Measurements from ENCODE around the gene CDH4. TPM values are rescaled to one million over a fixed set of nuclear protein-coding genes. Genes with fewer than 3 reads are reported as not detected.
A peak's percentile ranks its signal among the peaks of the same experiment; 100 is the strongest.

CDH4 gene
- total RNA-seq, 1 experiment from 2014 or later: not detected

DNA sequence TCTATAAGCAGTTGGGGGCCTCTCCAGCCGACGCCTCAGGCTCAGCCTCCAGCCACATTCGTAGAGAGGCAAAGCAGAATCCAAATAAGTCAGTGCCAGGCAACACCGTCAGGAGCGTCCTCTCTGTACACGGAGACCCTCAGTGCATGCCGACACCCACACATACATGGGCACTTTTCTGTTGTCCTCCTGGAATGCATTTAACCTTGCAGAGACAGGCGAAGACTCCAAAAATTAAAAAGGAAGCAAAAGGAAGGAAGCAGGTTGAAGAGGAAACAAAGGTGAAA, 487.7 kb downstream of the CDH4 start:
- Mint-ChIP-seq H3K36me3 (ENCODE audit: insufficient read depth, unreplicated experiment) (no peaks in the 10 kb centered on the region), H3K4me1 (ENCODE audit: low read depth, unreplicated experiment) (no peaks in the 10 kb centered on the region), H3K27ac (ENCODE audit: unreplicated experiment) (no peak overlapping the region), H3K4me3 (ENCODE audit: unreplicated experiment) (no peak overlapping the region), H3K9me3 (ENCODE audit: unreplicated experiment) (no peaks in the 10 kb centered on the region), H3K27me3 (ENCODE audit: insufficient read depth, unreplicated experiment) (peaks cover 35% of the 10 kb centered on the region)
- no peak overlapping the region for H3K4me3 ChIP-seq (ENCODE audit: low read depth, low read length)
- H3K4me1 ChIP-seq: no peaks in the 10 kb centered on the region
- TF ChIP-seq, protein P1, sequence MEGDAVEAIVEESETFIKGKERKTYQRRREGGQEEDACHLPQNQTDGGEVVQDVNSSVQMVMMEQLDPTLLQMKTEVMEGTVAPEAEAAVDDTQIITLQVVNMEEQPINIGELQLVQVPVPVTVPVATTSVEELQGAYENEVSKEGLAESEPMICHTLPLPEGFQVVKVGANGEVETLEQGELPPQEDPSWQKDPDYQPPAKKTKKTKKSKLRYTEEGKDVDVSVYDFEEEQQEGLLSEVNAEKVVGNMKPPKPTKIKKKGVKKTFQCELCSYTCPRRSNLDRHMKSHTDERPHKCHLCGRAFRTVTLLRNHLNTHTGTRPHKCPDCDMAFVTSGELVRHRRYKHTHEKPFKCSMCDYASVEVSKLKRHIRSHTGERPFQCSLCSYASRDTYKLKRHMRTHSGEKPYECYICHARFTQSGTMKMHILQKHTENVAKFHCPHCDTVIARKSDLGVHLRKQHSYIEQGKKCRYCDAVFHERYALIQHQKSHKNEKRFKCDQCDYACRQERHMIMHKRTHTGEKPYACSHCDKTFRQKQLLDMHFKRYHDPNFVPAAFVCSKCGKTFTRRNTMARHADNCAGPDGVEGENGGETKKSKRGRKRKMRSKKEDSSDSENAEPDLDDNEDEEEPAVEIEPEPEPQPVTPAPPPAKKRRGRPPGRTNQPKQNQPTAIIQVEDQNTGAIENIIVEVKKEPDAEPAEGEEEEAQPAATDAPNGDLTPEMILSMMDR (IDR thresholded peaks at IDR 0.05; ENCODE audit: insufficient read depth in 1 of 2, low read depth in 1 of 2, low read length in 1 of 2, severe bottlenecking in 1 of 2, unreplicated experiment in 1 of 2): no peak
- no TSS peak for BruUV-seq (replicated peaks)
- intact Hi-C loops (cut with micrococcal nuclease; ENCODE audit: unreplicated experiment): no loop called here
- DNase-seq: no peak
- POLR2A ChIA-PET: no interaction called here
- no peaks in the 10 kb centered on the region for H3K36me3 ChIP-seq (ENCODE audit: control insufficient read depth, insufficient read depth, low read length)
- peaks cover 2% of the 10 kb centered on the region for H3K27me3 ChIP-seq (replicated peaks; ENCODE audit: control insufficient read depth, insufficient read depth, low read length)
- H3K9me3 ChIP-seq: no peaks in the 10 kb centered on the region
- CTCF ChIA-PET: no interaction called here

GRCh38 chr20:61742097-61742825, 490.2 kb downstream of the CDH4 start:
- Mint-ChIP-seq H3K27me3 (ENCODE audit: insufficient read depth, unreplicated experiment) (peaks cover 31% of the 10 kb centered on the region), H3K4me1 (ENCODE audit: low read depth, unreplicated experiment) (no peaks in the 10 kb centered on the region), H3K9me3 (ENCODE audit: unreplicated experiment) (no peaks in the 10 kb centered on the region), H3K36me3 (ENCODE audit: insufficient read depth, unreplicated experiment) (no peaks in the 10 kb centered on the region), H3K27ac (ENCODE audit: unreplicated experiment) (no peak overlapping the region), H3K4me3 (ENCODE audit: unreplicated experiment) (no peak overlapping the region)
- BruUV-seq (replicated peaks): no TSS peak
- ChIA-PET POLR2A (no interaction called here), CTCF (interaction anchor here (0.6 kb wide), 1 partner anchor 44 kb away, joined by 4 read pairs; no protein-coding TSS in a partner anchor)
- intact Hi-C loops (cut with micrococcal nuclease; ENCODE audit: unreplicated experiment): no loop called here
- no peak for DNase-seq
- Histone ChIP-seq H3K27me3 (replicated peaks; ENCODE audit: control insufficient read depth, insufficient read depth, low read length) (peaks cover 2% of the 10 kb centered on the region), H3K4me1 (no peaks in the 10 kb centered on the region), H3K9me3 (no peaks in the 10 kb centered on the region), H3K4me3 (ENCODE audit: low read depth, low read length) (no peak overlapping the region), H3K36me3 (ENCODE audit: control insufficient read depth, insufficient read depth, low read length) (no peaks in the 10 kb centered on the region)
- TF ChIP-seq, protein P1 (IDR thresholded peaks at IDR 0.05; ENCODE audit: insufficient read depth in 1 of 2, low read depth in 1 of 2, low read length in 1 of 2, severe bottlenecking in 1 of 2, unreplicated experiment in 1 of 2): peak in 1 of 2 experiments; percentile 14

- no peaks in the 10 kb centered on the region for H3K27me3 ChIP-seq (replicated peaks; ENCODE audit: control insufficient read depth, insufficient read depth, low read length)
- Mint-ChIP-seq H3K4me3 (ENCODE audit: unreplicated experiment) (no peak overlapping the region), H3K9me3 (ENCODE audit: unreplicated experiment) (no peaks in the 10 kb centered on the region), H3K27me3 (ENCODE audit: insufficient read depth, unreplicated experiment) (peaks cover 31% of the 10 kb centered on the region), H3K36me3 (ENCODE audit: insufficient read depth, unreplicated experiment) (no peaks in the 10 kb centered on the region), H3K27ac (ENCODE audit: unreplicated experiment) (no peak overlapping the region), H3K4me1 (ENCODE audit: low read depth, unreplicated experiment) (no peaks in the 10 kb centered on the region)
- ChIA-PET CTCF (no interaction called here), POLR2A (no interaction called here)
- H3K9me3 ChIP-seq: peaks cover 6% of the 10 kb centered on the region; the same call in 1 of the 2 replicates
- no peaks in the 10 kb centered on the region for H3K4me1 ChIP-seq
- DNase-seq: no peak
- no peak overlapping the region for H3K4me3 ChIP-seq (ENCODE audit: low read depth, low read length)
- TF ChIP-seq, protein P1 (IDR thresholded peaks at IDR 0.05; ENCODE audit: insufficient read depth in 1 of 2, low read depth in 1 of 2, low read length in 1 of 2, severe bottlenecking in 1 of 2, unreplicated experiment in 1 of 2): no peak
- BruUV-seq (replicated peaks): no TSS peak
- intact Hi-C loops (cut with micrococcal nuclease; ENCODE audit: unreplicated experiment): no loop called here
- no peaks in the 10 kb centered on the region for H3K36me3 ChIP-seq (ENCODE audit: control insufficient read depth, insufficient read depth, low read length)
Measured at GRCh38 chr20:61743606-61744005, 491.5 kb downstream of the CDH4 start.
